ENCODE results near the gene DYRK1B. TPM values are rescaled to one million over a fixed set of nuclear protein-coding genes. Genes with fewer than 3 reads are reported as not detected.

DYRK1B gene
- polyA plus RNA-seq, 2 of the 4 experiments (the other 2 are of a cell fraction), result 13.8 to 18.6 TPM

DNA sequence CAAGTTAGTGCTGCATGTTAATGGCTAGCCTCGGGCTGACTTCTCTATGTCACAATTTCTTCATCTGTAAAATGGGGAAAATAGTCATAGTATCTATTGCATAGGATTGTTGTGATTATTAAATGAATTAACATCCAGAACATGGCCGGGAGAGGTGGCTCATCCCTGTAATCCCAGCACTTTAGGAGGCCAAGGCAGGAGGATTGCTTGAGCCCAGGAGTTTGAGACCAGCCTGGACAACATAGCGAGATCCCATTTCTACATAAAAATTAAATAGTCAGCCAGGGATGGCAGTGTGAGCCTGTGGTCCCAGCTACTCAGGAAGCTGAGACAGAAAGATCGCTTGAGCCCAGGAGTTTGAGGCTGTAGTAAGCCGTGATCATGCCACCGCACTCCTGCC lies 34.0 kb upstream of the DYRK1B start:
- TF ChIP-seq ZNF302 (CRISPR knock-in tag; IDR thresholded peaks at IDR 0.05) (no peak), NR3C1 (IDR thresholded peaks at IDR 0.05) (no peak), SMC3 (IDR thresholded peaks at IDR 0.05) (no peak), CBX2 (IDR thresholded peaks at IDR 0.05; ENCODE audit: borderline replicate concordance, low read depth) (no peak), HOXA7 (CRISPR knock-in tag; IDR thresholded peaks at IDR 0.05) (no peak), GATA3 (IDR thresholded peaks at IDR 0.05; ENCODE audit: borderline replicate concordance) (no peak), TFCP2L1 (CRISPR knock-in tag; IDR thresholded peaks at IDR 0.05) (no peak), PHF8 (IDR thresholded peaks at IDR 0.05; ENCODE audit: borderline replicate concordance, low read depth) (no peak), ESRRA (IDR thresholded peaks at IDR 0.05; ENCODE audit: borderline replicate concordance, low read length) (no peak), HOXB5 (CRISPR knock-in tag; IDR thresholded peaks at IDR 0.05) (no peak), CEBPB (IDR thresholded peaks at IDR 0.05) (no peak), RARB (CRISPR knock-in tag; IDR thresholded peaks at IDR 0.05) (no peak), ZC3H11A (IDR thresholded peaks at IDR 0.05) (no peak), FOSL2 (IDR thresholded peaks at IDR 0.05) (no peak), FOSL2 (CRISPR knock-in tag; IDR thresholded peaks at IDR 0.05) (no peak), HEYL (CRISPR knock-in tag; IDR thresholded peaks at IDR 0.05) (no peak)
- TF ChIP-seq, protein P1, sequence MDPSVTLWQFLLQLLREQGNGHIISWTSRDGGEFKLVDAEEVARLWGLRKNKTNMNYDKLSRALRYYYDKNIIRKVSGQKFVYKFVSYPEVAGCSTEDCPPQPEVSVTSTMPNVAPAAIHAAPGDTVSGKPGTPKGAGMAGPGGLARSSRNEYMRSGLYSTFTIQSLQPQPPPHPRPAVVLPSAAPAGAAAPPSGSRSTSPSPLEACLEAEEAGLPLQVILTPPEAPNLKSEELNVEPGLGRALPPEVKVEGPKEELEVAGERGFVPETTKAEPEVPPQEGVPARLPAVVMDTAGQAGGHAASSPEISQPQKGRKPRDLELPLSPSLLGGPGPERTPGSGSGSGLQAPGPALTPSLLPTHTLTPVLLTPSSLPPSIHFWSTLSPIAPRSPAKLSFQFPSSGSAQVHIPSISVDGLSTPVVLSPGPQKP (IDR thresholded peaks at IDR 0.05; ENCODE audit: low read depth, low read length), result no peak
- TF ChIP-seq, protein P2, sequence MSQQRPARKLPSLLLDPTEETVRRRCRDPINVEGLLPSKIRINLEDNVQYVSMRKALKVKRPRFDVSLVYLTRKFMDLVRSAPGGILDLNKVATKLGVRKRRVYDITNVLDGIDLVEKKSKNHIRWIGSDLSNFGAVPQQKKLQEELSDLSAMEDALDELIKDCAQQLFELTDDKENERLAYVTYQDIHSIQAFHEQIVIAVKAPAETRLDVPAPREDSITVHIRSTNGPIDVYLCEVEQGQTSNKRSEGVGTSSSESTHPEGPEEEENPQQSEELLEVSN (IDR thresholded peaks at IDR 0.05; ENCODE audit: borderline replicate concordance, low read depth), result no peak
- Histone ChIP-seq H3K4me2 (no peak overlapping the region), H3K4me3 (no peak overlapping the region), H3K9me3 (no peaks in the 10 kb centered on the region), H3K4me1 (no peaks in the 10 kb centered on the region), H3K27ac (no peak overlapping the region)
- no peak for ATAC-seq
- no peak for DNase-seq (ENCODE audit: low read depth in 1 of 2, low spot score in 1 of 2)
- ChIA-PET POLR2A (interaction anchor here (0.8 to 1.2 kb wide), 2 partner anchors 22 to 103 kb away, joined by 3 read pairs; partner anchors contain the start of genes FBL and PSMC4), CTCF (interaction anchor here (1.2 to 3.8 kb wide), 3 partner anchors 24 to 102 kb away, joined by 3 to 26 read pairs (median 16); partner anchors contain the start of gene PSMC4)
- no peak for FAIRE-seq
- 81% methylated on average over 6 of the region's 6 CpGs for WGBS (ENCODE audit: missing lambda C conversion rate)

DNA sequence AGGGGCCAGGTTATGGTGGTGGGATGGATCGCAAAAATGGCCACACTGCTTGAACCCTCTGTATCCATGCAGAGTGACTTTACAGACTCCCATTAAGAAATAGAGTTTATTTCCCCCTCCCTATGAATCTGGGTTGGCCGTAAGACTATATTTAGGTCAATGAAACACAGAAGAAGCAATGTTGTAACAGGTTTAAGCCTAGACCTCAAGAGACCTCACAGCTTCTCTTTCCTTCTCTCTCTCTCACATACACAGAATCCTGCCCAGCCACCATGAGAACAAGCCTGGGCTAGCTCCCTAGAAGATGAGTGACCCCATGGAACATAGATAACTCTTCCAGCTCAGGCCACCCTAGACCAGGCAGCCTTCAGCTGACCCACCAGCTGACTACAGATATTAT lies 33.2 kb upstream of the DYRK1B start:
- Histone ChIP-seq H3K27ac (no peak overlapping the region), H3K4me2 (no peak overlapping the region), H3K4me1 (no peaks in the 10 kb centered on the region), H3K9me3 (no peaks in the 10 kb centered on the region), H3K4me3 (no peak overlapping the region)
- DNase-seq (ENCODE audit: low read depth in 1 of 2, low spot score in 1 of 2), result no peak
- TF ChIP-seq HEYL (CRISPR knock-in tag; IDR thresholded peaks at IDR 0.05), result no peak
- TF ChIP-seq MAFK (IDR thresholded peaks at IDR 0.05; ENCODE audit: partially characterized antibody), result no peak
- no peak for TF ChIP-seq TP53 (CRISPR knock-in tag; IDR thresholded peaks at IDR 0.05)
- TF ChIP-seq EHMT2 (IDR thresholded peaks at IDR 0.05; ENCODE audit: low read depth), result no peak
- TF ChIP-seq TFCP2L1 (CRISPR knock-in tag; IDR thresholded peaks at IDR 0.05), result no peak
- TF ChIP-seq, protein P3, sequence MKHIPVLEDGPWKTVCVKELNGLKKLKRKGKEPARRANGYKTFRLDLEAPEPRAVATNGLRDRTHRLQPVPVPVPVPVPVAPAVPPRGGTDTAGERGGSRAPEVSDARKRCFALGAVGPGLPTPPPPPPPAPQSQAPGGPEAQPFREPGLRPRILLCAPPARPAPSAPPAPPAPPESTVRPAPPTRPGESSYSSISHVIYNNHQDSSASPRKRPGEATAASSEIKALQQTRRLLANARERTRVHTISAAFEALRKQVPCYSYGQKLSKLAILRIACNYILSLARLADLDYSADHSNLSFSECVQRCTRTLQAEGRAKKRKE (CRISPR knock-in tag; IDR thresholded peaks at IDR 0.05; ENCODE audit: low read depth), result no peak
- no peak for TF ChIP-seq RAD21 (conservative IDR thresholded peaks at IDR 0.05 in 1 of 2, IDR thresholded peaks at IDR 0.05 in 1 of 2)
- no peak for TF ChIP-seq NPAS2 (CRISPR knock-in tag; IDR thresholded peaks at IDR 0.05; ENCODE audit: borderline replicate concordance)
- TF ChIP-seq MAZ (IDR thresholded peaks at IDR 0.05; ENCODE audit: borderline replicate concordance, low read depth, low read length), result no peak
- TF ChIP-seq, protein P4, sequence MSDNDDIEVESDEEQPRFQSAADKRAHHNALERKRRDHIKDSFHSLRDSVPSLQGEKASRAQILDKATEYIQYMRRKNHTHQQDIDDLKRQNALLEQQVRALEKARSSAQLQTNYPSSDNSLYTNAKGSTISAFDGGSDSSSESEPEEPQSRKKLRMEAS (IDR thresholded peaks at IDR 0.05), result no peak
- no peak for TF ChIP-seq FOSL2 (IDR thresholded peaks at IDR 0.05)
- TF ChIP-seq FOSL2 (CRISPR knock-in tag; IDR thresholded peaks at IDR 0.05), result no peak
- TF ChIP-seq, protein P2 (IDR thresholded peaks at IDR 0.05; ENCODE audit: borderline replicate concordance, low read depth), result no peak
- TF ChIP-seq CBX2 (IDR thresholded peaks at IDR 0.05; ENCODE audit: borderline replicate concordance, low read depth), result no peak
- no peak for TF ChIP-seq HOXB5 (CRISPR knock-in tag; IDR thresholded peaks at IDR 0.05)
- no peak for TF ChIP-seq MYC (IDR thresholded peaks at IDR 0.05; ENCODE audit: borderline replicate concordance, low read length)
- TF ChIP-seq ZC3H11A (IDR thresholded peaks at IDR 0.05), result no peak
- ChIA-PET POLR2A (no interaction called here), CTCF (interaction anchor here (0.7 to 3.8 kb wide), 3 partner anchors 23 to 103 kb away, joined by 3 to 26 read pairs (median 16); partner anchors contain the start of gene PSMC4)
- peak; percentile 78 for FAIRE-seq
- no peak for ATAC-seq
- 87% methylated on average over 2 of the region's 2 CpGs for WGBS (ENCODE audit: missing lambda C conversion rate)
